WTC11 (cell line): ENCODE results near the gene LNX2. TPM values are rescaled to one million over a fixed set of nuclear protein-coding genes. Genes with fewer than 3 reads are reported as not detected.

Source experiments
- ATAC-seq: fragments of 200-7000 bp; cut with Tn5 transposase; 2 replicates; pipeline ENCODE4 v1.10.0; 2021; ENCODE audit warnings: mild to moderate bottlenecking, moderate library complexity
- CTCF ChIA-PET: fragments of 300-600 bp; sonication (Branson Sonifier 250); formaldehyde crosslinking; loops from one replicate; lab custom pipeline; 2021; ENCODE audit warnings: antibody characterized with exemption; lab: Charles Lee
- POLR2A ChIA-PET: fragments of 350-600 bp; sonication (Branson Sonifier 250); formaldehyde crosslinking; loops from one replicate; lab custom pipeline; 2021; ENCODE audit warnings: antibody characterized with exemption; lab: Charles Lee
- DNase-seq: peaks from one replicate; pipeline ENCODE4 v3.0.0; 2021; ENCODE audit warnings: low spot score
- H3K27ac Mint-ChIP-seq: 2 replicates; pipeline ENCODE4 v1.8.0; 2021; ENCODE audit warnings: mixed read lengths
- H3K27me3 Mint-ChIP-seq: 2 replicates; pipeline ENCODE4 v1.8.0; 2021; ENCODE audit warnings: low read depth, mild to moderate bottlenecking, moderate library complexity, mixed read lengths
- H3K36me3 Mint-ChIP-seq: 2 replicates; pipeline ENCODE4 v1.8.0; 2021; ENCODE audit warnings: mixed read lengths
- H3K4me1 Mint-ChIP-seq: 2 replicates; pipeline ENCODE4 v1.8.0; 2022; ENCODE audit warnings: mixed read lengths
- H3K4me3 Mint-ChIP-seq: 2 replicates; pipeline ENCODE4 v1.8.0; 2021; ENCODE audit warnings: mild to moderate bottlenecking, moderate library complexity, mixed read lengths
- H3K9me3 Mint-ChIP-seq: 2 replicates; pipeline ENCODE4 v1.8.0; 2021; ENCODE audit warnings: mixed read lengths
- ERG ChIP-seq: fragments of 250-450 bp; sonication (Bioruptor Pico); IDR thresholded peaks from 2 replicates; pipeline ENCODE4 v1.8.0; 2021; ENCODE audit warnings: mild to moderate bottlenecking
- ETV6 ChIP-seq: sonication (generic); formaldehyde crosslinking; IDR thresholded peaks from 2 replicates; pipeline ENCODE4 v1.8.1; 2022; ENCODE audit warnings: mild to moderate bottlenecking, missing genetic modification reagents
- FOXJ3 ChIP-seq: sonication (generic); formaldehyde crosslinking; IDR thresholded peaks from 2 replicates; pipeline ENCODE4 v1.9.0; 2021; ENCODE audit warnings: missing genetic modification reagents, mild to moderate bottlenecking, borderline replicate concordance
- FOXK1 ChIP-seq: sonication (generic); formaldehyde crosslinking; IDR thresholded peaks from 2 replicates; pipeline ENCODE4 v1.8.0; 2022; ENCODE audit warnings: mild to moderate bottlenecking, moderate library complexity, missing genetic modification reagents
- FOXP1 ChIP-seq: sonication (generic); formaldehyde crosslinking; IDR thresholded peaks from 2 replicates; pipeline ENCODE4 v1.8.0; 2022; ENCODE audit warnings: missing genetic modification reagents, mild to moderate bottlenecking, moderate library complexity, borderline replicate concordance
- GABPB1 ChIP-seq: sonication (generic); formaldehyde crosslinking; IDR thresholded peaks from 2 replicates; pipeline ENCODE4 v1.8.1; 2023; ENCODE audit warnings: mild to moderate bottlenecking, missing genetic modification reagents
- GTF2I ChIP-seq: fragments of 250-450 bp; sonication (Bioruptor Pico); conservative IDR thresholded peaks from 2 replicates; pipeline ENCODE4 v1.4.0; 2021; ENCODE audit warnings: mild to moderate bottlenecking
- IRF2 ChIP-seq: sonication (generic); formaldehyde crosslinking; IDR thresholded peaks from 2 replicates; pipeline ENCODE4 v1.8.0; 2022; ENCODE audit warnings: low read depth, missing genetic modification reagents, borderline replicate concordance
- JAZF1 ChIP-seq: fragments of 250-450 bp; sonication (Bioruptor Pico); IDR thresholded peaks from 2 replicates; pipeline ENCODE4 v1.9.0; 2021; ENCODE audit warnings: moderate library complexity, mild to moderate bottlenecking, inconsistent platforms
- NFATC4 ChIP-seq: fragments of 250-450 bp; sonication (Bioruptor Pico); IDR thresholded peaks from 2 replicates; pipeline ENCODE4 v1.9.0; 2021; ENCODE audit warnings: mild to moderate bottlenecking
- OVOL2 ChIP-seq: fragments of 250-450 bp; sonication (Bioruptor Pico); IDR thresholded peaks from 2 replicates; pipeline ENCODE4 v1.9.0; 2021; ENCODE audit warnings: mild to moderate bottlenecking, borderline replicate concordance
- PRRX2 ChIP-seq: fragments of 250-450 bp; sonication (Bioruptor Pico); IDR thresholded peaks from 2 replicates; pipeline ENCODE4 v1.8.0; 2021; ENCODE audit warnings: mild to moderate bottlenecking
- SMAD3 ChIP-seq: sonication (generic); formaldehyde crosslinking; IDR thresholded peaks from 2 replicates; pipeline ENCODE4 v1.8.0; 2022; ENCODE audit warnings: missing genetic modification reagents, mild to moderate bottlenecking, borderline replicate concordance
- SOX15 ChIP-seq: fragments of 250-450 bp; sonication (Bioruptor Pico); IDR thresholded peaks from 2 replicates; pipeline ENCODE4 v1.9.0; 2021; ENCODE audit warnings: mild to moderate bottlenecking
- STAT6 ChIP-seq: sonication (generic); formaldehyde crosslinking; conservative IDR thresholded peaks from 2 replicates; pipeline ENCODE4 v1.8.1; 2023; ENCODE audit warnings: mild to moderate bottlenecking, low read depth, missing genetic modification reagents, moderate library complexity
- TEAD1 ChIP-seq: sonication (generic); formaldehyde crosslinking; IDR thresholded peaks from 2 replicates; pipeline ENCODE4 v1.8.0; 2022; ENCODE audit warnings: mild to moderate bottlenecking, missing genetic modification reagents
- TP53 ChIP-seq: sonication (generic); formaldehyde crosslinking; IDR thresholded peaks from 2 replicates; pipeline ENCODE4 v1.8.1; 2023; ENCODE audit warnings: mild to moderate bottlenecking, missing genetic modification reagents
- ZBTB43 ChIP-seq: sonication (generic); formaldehyde crosslinking; IDR thresholded peaks from 2 replicates; pipeline ENCODE4 v1.8.1; 2023; ENCODE audit warnings: mild to moderate bottlenecking, missing genetic modification reagents
- total RNA-seq: library from RNA; stranded (reverse); gene quantifications from 3 replicates; pipeline ENCODE4 v1.2.3, GENCODE V29; 2021
- TF ChIP-seq, protein P1 (sequence below): sonication (generic); formaldehyde crosslinking; IDR thresholded peaks from 2 replicates; pipeline ENCODE4 v1.8.1; 2022; ENCODE audit warnings: low read depth, missing genetic modification reagents, borderline replicate concordance
- TF ChIP-seq, protein P2 (sequence below): fragments of 200-600 bp; IDR thresholded peaks from 2 replicates; pipeline ENCODE4 v1.8.0; 2022; ENCODE audit warnings: antibody characterized with exemption
- TF ChIP-seq, protein P3 (sequence below): sonication (generic); formaldehyde crosslinking; conservative IDR thresholded peaks from 2 replicates; pipeline ENCODE4 v1.8.1; 2022; ENCODE audit warnings: mild to moderate bottlenecking, missing genetic modification reagents
- TF ChIP-seq, protein P4 (sequence below): sonication (generic); formaldehyde crosslinking; IDR thresholded peaks from 2 replicates; pipeline ENCODE4 v1.8.0; 2022; ENCODE audit warnings: mild to moderate bottlenecking, missing genetic modification reagents

Gene LNX2
- total RNA-seq, 1 experiment from 2014 or later = 10.1 TPM

- TF ChIP-seq, protein P1, sequence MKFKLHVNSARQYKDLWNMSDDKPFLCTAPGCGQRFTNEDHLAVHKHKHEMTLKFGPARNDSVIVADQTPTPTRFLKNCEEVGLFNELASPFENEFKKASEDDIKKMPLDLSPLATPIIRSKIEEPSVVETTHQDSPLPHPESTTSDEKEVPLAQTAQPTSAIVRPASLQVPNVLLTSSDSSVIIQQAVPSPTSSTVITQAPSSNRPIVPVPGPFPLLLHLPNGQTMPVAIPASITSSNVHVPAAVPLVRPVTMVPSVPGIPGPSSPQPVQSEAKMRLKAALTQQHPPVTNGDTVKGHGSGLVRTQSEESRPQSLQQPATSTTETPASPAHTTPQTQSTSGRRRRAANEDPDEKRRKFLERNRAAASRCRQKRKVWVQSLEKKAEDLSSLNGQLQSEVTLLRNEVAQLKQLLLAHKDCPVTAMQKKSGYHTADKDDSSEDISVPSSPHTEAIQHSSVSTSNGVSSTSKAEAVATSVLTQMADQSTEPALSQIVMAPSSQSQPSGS = no peak
- TF ChIP-seq ERG (CRISPR knock-in tag) (no peak), GABPB1 (CRISPR knock-in tag) (no peak), ETV6 (CRISPR knock-in tag) (no peak)
Observed at GRCh38 chr13:27516103-27516502, 104.2 kb downstream of the LNX2 start (continued).

GRCh38 chr13:27510082-27510481 is 110.2 kb downstream of the LNX2 start:
- H3K27ac Mint-ChIP-seq = no peak overlapping the region
- H3K27me3 Mint-ChIP-seq = no peaks in the 10 kb centered on the region
- POLR2A ChIA-PET = no interaction called here
- no peaks in the 10 kb centered on the region for H3K9me3 Mint-ChIP-seq
- H3K4me1 Mint-ChIP-seq = no peaks in the 10 kb centered on the region
- DNase-seq = no peak
- H3K4me3 Mint-ChIP-seq = no peak overlapping the region
- no peak for ATAC-seq
- no peak for TF ChIP-seq FOXK1 (CRISPR knock-in tag)
- TF ChIP-seq IRF2 (CRISPR knock-in tag) = no peak
- TF ChIP-seq SOX15 (CRISPR knock-in tag) = no peak
- TF ChIP-seq SMAD3 (CRISPR knock-in tag) = no peak
- TF ChIP-seq, protein P2, sequence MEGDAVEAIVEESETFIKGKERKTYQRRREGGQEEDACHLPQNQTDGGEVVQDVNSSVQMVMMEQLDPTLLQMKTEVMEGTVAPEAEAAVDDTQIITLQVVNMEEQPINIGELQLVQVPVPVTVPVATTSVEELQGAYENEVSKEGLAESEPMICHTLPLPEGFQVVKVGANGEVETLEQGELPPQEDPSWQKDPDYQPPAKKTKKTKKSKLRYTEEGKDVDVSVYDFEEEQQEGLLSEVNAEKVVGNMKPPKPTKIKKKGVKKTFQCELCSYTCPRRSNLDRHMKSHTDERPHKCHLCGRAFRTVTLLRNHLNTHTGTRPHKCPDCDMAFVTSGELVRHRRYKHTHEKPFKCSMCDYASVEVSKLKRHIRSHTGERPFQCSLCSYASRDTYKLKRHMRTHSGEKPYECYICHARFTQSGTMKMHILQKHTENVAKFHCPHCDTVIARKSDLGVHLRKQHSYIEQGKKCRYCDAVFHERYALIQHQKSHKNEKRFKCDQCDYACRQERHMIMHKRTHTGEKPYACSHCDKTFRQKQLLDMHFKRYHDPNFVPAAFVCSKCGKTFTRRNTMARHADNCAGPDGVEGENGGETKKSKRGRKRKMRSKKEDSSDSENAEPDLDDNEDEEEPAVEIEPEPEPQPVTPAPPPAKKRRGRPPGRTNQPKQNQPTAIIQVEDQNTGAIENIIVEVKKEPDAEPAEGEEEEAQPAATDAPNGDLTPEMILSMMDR = no peak
- TF ChIP-seq, protein P3, sequence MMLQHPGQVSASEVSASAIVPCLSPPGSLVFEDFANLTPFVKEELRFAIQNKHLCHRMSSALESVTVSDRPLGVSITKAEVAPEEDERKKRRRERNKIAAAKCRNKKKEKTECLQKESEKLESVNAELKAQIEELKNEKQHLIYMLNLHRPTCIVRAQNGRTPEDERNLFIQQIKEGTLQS (CRISPR knock-in tag) = no peak
- no peak for TF ChIP-seq FOXP1 (CRISPR knock-in tag)
- TF ChIP-seq TEAD1 (CRISPR knock-in tag) = no peak
- TF ChIP-seq, protein P4, sequence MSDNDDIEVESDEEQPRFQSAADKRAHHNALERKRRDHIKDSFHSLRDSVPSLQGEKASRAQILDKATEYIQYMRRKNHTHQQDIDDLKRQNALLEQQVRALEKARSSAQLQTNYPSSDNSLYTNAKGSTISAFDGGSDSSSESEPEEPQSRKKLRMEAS (CRISPR knock-in tag) = no peak
- TF ChIP-seq ZBTB43 (CRISPR knock-in tag) = no peak
- no peak for TF ChIP-seq TP53 (CRISPR knock-in tag)
- no peak for TF ChIP-seq GTF2I (CRISPR knock-in tag)
- TF ChIP-seq JAZF1 = no peak
- no peak for TF ChIP-seq STAT6 (CRISPR knock-in tag)
- no peak for TF ChIP-seq NFATC4 (CRISPR knock-in tag)
- no peak for TF ChIP-seq PRRX2 (CRISPR knock-in tag)
- no peak for TF ChIP-seq OVOL2 (CRISPR knock-in tag)
- no peak for TF ChIP-seq FOXJ3
- CTCF ChIA-PET = interaction anchor here (1.5 kb wide), 1 partner anchor 148 kb away, joined by 3 read pairs; no protein-coding TSS in a partner anchor
- no peaks in the 10 kb centered on the region for H3K36me3 Mint-ChIP-seq
